GM19035 (cell line): ENCODE data around the gene HMGXB4.

Source experiments
- ATAC-seq: cut with Tn5 transposase; IDR thresholded peaks from one replicate; pipeline ENCODE4 v1.9.1; 2021; ENCODE audit not compliant: unreplicated experiment

The HMGXB4 gene

GRCh38 chr22:35325209-35325608, 67.9 kb downstream of the HMGXB4 start:
- no peak for ATAC-seq

GRCh38 chr22:35326854-35327562, 69.7 kb downstream of the HMGXB4 start:
- ATAC-seq, result no peak

GRCh38 chr22:35327690-35328471, 70.6 kb downstream of the HMGXB4 start:
- ATAC-seq, result no peak

- ATAC-seq, result no peak
These were observed 71.2 kb downstream of the HMGXB4 start for GRCh38 chr22:35328472-35328885.

GRCh38 chr22:35329114-35329847, 72.0 kb downstream of the HMGXB4 start:
- no peak for ATAC-seq

- no peak for ATAC-seq
These were observed 73.1 kb downstream of the HMGXB4 start for GRCh38 chr22:35330258-35330861.

- no peak for ATAC-seq
These were observed 75.0 kb downstream of the HMGXB4 start for GRCh38 chr22:35332278-35332677.

GRCh38 chr22:35333220-35333619, 75.9 kb downstream of the HMGXB4 start:
- no peak for ATAC-seq

GRCh38 chr22:35334004-35334403, 76.7 kb downstream of the HMGXB4 start:
- no peak for ATAC-seq

GRCh38 chr22:35335468-35335867, 78.2 kb downstream of the HMGXB4 start:
- no peak for ATAC-seq

- no peak for ATAC-seq
These were observed 78.9 kb downstream of the HMGXB4 start for GRCh38 chr22:35335936-35336781.

- no peak for ATAC-seq
These were observed 80.6 kb downstream of the HMGXB4 start for GRCh38 chr22:35337932-35338331.

- ATAC-seq, result no peak
These were observed 84.0 kb downstream of the HMGXB4 start for GRCh38 chr22:35341090-35341874.

GRCh38 chr22:35342390-35342789, 85.1 kb downstream of the HMGXB4 start:
- no peak for ATAC-seq

GRCh38 chr22:35343664-35344550, 86.6 kb downstream of the HMGXB4 start:
- ATAC-seq, result no peak

- no peak for ATAC-seq
These were observed 87.8 kb downstream of the HMGXB4 start for GRCh38 chr22:35344956-35345690.
